Activated CD4-positive, alpha-beta T cell treated with anti-CD3 and anti-CD28 coated beads, Interleukin-2, amount 50 U/mL, for 24 hours (primary cell): ENCODE results near the gene VSTM2L.
"Not testable (repeated sequence)": the region's sequence is repeated elsewhere in the genome, so short reads cannot be mapped to it uniquely, and the experiment has no call there.

Source experiments
- DNase-seq, 2 donors: peaks; one replicate each; pipeline ENCODE4 v3.0.0-alpha.2; 2020; ENCODE audit warnings: low read depth in 1 of 2, low spot score in 1 of 2

Gene VSTM2L, protein sequence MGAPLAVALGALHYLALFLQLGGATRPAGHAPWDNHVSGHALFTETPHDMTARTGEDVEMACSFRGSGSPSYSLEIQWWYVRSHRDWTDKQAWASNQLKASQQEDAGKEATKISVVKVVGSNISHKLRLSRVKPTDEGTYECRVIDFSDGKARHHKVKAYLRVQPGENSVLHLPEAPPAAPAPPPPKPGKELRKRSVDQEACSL

DNA sequence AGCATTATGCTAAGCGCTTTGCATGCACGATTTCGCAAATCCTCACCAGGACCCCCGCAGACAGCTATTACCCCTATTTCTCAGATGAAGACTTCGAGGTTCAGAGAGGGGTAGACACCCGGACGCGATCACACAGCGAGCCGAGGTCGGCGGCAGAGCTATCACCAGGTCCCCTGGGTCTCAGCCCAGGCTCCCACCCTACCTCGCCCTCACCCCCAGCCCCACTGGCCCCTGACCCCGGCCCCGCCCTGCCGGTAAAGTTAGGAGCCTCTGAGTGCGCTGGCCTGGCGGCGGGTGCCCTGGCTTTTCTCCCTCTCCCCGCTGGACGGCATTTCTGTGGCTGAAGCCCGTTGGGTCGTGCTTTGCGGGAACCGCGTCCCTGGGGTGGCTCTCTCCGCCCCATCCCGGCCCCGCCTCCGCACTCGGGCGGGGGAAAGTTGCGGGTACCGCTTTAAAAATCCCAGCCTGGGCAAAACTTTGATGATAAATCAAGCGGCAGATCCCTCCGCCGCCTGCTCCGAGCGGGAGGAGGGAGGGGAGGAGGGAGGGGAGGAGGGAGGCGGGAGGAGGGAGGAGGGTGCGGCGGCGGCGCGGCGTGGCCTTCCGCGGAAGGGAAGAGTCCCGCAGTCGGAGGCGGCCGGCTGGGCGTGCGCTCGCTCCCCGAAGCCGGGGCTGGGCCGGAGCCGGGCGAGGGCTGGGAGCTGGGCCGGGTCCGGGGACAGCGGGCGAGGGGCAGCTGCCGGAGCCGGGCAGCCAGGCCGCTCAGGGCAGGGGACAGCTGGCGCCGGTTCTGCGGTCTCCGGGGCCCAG lies at the start of gene VSTM2L:
Gene VSTM2L (plus strand): TSS at position 624 of the 810 bp plus-strand sequence. CDS start 224 bp downstream, outside the sequence.
- DNase-seq: no peak

DNA sequence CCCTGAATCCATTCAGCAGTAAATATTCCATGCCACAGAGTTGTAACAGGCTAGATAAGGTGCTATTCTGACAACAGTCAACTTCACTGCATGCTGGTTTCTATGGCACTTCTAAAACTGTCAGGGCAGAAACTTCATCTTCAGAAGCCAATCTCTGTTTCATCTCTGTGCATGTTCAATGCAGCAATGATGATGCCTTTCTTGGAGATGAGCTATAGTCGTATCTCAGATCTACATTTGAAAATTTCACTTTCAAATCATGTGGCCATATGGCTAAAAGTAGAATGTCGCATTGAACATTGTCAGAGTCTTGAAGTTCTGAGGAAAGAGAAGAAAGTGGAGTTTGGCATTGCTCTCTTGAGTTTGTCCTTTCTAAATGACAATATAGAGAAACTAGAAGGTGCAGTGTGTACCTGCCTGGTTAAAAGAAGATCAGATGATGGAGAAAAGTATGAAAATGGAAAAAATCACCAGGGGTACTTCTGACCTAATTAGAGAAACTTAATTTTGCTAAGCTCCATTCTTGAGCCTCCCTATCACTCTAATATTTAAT lies 49.0 kb upstream of the VSTM2L start:
- DNase-seq: no peak

DNA sequence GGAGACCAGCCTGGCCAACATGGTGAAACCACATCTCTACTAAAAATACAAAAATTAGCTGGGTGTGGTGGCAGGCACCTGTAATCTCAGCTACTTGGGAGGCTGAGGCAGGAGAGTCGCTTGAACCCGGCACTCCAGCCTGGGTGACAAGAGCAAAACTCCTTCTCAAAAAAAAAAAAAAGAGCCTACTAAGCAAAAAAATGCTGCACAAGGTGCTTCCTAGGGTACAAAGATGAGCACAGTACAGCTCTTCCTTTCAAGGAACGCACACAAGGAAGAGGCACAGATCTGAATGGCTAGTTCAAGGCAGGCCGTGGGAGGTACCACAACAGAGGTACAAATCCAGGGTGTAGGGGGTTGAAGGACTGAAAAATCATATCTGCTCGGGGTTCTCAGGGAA lies 46.9 kb upstream of the VSTM2L start:
- not testable (repeated sequence) for DNase-seq

DNA sequence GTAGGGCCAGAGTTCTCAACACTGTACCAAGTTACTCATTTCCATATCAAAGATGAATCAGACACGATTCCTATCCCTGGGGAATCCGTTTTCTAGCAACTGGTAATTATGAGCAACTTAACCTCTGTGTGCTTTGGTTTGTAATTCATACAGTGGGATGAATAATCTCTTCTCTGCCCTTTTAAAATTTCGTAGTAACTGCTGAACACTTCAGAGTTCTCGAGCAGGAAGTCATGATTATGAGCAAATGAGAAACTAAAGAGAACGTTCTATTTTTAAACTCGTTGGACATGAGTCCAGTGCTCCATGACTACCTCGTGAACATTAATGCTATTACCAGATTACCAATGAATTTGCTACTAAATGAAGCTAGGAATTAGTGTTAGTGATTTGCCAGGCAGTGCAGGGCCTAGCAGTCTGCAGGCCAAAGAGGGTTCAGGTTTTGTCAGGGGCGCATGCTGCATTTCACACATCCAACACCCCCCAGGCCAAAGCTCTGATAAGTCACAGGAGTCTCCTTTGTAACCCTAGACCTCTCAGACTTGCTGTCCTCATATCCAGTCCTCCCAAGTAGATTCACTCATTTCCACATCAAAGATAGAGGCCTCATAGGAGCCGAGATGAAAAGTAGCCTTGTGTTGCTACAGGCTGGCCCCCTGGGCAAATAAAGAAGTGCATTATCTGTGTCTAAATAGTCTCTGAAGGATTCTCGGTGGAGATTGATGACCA lies 45.8 kb upstream of the VSTM2L start:
- no peak for DNase-seq

DNA sequence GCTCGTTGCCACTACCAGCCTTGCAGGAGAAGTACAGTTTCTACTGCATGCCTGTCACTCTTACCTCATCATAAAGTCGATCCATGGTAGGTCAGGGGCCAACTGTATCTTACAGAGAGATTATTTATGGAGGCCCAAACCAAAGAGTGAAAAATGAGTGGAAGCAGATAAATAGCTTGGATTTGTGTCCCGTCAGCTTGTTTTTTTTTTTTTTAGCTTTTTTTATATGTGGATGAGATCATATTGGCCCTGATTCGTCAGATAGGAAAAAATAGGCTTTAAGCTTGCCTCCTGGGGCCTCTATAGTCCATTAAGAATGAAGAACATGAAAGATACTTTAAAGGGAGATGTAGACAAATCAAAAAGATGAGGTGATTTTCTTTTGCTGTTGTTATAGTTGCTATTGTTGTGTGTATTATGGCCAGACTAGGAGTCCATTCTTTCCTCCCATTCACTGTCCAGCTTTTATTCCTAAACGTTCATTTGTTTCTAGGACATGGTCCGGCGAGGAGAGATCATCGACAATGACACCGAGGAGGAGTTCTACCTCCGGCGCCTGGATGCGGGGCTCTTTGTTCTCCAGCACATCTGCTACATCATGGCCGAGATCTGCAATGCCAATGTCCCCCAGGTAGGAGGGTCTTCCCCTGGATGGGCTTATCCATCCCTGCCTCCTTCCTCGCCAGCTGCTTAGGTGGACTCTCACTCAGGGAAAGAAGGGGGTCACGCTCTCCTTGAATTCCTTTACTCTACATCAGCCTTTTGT lies 43.3 kb upstream of the VSTM2L start:
- DNase-seq: no peak

DNA sequence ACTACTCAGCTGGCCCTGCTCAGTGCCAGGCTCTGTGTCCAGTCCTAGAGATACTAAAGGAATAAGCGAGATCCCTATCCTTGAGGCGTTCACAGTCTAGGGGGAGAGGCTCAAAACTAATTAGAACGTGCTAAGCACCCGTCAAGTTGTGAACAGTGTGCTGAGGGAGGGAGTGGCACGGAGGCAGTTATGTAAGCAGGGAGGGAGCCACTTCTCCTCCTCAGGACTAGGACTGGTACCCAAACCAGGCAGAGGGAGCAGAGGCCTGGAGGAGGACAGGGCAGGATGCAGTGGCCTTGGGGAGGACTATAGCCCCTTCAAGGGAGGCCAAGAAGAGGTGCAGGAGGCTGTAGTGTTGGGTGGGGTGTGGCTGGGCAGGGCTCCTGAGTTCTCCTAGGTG lies 39.6 kb upstream of the VSTM2L start:
- DNase-seq: no peak

DNA sequence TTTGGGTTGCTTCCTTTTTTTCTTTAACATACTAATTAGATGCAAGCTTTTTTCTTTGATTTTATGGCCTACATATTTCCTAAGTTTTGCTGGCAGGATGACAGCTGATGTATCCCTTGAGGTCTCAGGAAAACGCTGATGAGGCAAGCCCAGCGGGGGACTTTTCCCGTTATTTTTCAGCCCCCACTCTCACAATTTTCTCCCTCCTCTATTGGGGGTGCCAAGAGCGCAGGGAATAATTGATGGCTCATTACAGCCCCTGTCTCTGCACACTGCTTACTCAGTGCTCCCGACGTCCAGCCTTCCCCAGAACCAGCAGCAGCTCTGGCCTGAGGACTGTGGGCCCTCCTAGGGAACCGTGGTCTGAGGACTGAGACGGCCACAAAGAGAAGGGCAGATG lies 38.6 kb upstream of the VSTM2L start:
- DNase-seq: no peak

DNA sequence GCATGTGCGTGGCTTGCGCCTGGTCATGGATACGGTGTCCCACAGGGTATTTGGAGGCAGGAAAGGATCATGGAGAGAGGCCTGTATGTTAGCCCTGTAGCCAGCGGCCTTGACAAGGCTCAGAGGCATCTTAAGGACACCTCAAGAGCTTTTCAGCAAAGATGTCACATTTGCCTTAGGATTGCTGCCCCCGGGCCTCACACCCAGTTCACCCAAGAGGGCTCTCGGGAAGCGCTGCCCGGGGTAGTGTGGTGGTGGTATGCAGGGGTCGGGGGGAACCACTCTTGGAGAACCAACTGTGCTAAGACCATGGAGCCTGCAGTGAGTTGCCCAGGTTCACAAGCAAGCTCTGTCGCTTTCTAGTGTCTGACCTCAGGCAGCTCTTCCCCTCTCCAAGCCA lies 36.9 kb upstream of the VSTM2L start:
- no peak for DNase-seq

DNA sequence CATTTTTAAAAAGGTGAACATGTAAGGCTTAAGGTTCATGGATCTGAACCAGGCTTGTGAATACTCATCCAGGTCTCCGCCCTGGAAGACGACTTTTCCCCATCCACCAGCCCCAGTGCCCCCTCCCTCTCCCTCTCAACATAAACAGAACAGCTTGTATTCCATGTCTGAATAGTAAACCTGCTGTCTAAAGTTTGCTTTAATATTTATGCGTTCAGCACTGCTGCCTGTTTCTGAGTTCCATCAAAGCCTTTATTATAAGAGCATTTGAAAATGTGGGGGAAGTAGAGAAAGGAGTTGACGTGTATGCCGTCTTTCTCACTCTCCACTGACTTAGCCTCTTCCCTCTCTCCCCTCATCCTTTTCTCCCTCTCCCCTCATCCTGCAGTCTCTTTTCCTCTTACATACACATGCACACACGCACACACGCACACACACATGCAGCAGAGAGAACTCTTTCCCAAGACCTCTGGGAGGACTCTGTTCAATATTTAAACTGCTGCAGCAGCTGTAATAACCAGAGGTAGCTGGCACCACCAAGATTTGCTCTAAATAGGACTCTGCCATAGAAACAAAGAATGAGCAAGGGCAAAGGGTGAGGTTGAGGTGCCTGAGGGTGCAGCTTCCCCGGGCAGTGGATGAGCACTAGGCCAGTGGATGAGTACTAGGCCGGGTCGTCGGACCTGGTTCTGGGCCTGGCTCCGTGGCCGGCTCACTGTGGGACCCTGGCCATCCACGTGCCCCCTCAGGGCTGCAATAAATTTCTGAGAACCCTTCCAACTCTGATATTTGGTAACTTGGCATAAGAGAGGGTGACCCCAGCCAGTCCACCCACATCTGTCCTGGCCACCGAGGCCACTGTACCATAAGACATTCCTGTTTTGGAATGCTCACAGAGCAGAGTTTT lies 35.4 kb upstream of the VSTM2L start:
- DNase-seq: no peak

DNA sequence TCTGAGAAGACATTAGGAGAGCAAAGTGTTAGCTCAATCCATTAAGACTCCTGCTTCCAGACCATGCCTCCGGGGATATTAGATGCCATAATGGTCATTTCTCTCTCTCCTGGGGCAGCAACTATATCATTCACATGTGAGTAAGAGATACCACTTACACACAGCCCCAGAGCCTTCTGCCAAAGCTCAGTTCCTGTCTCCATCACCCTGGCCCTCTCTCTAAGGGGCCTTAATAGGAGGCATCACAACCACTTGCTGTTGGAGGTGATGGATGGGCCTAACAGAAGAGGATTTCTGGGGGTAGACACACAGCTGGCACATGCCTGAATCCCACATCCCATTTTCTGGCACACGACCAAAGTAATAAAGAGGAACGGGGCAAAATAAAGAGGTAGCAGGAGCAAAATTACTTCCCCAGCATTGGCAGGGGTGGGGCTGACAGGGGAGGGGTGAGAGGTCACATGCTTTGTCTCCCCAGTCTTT lies 34.0 kb upstream of the VSTM2L start:
- no peak for DNase-seq

DNA sequence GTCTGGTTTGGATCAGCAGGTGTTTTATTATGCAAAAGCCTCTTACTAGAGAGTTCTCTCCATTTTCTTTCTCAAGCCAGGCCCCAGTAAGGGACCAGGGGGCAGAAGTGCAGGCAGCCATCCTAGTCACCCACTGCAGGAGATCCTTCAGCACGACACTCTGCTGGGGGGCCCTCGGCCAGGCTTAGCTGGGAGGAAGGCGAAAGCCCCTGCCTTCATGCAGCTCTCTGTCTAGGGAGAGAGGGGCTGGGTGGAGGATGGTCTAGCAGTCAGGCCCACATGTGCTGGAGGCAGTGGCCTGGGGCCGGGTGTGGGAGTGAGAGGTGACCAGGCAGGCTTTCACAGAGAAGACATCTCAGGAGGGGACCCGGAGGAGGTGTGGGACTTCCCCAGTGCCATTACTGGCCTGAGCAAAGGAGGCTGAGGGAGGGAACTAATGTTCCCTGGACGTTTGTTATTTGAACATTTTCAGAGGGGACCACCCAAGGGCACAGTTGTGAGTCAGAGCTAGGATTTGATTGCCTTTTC lies 33.5 kb upstream of the VSTM2L start:
- no peak for DNase-seq

DNA sequence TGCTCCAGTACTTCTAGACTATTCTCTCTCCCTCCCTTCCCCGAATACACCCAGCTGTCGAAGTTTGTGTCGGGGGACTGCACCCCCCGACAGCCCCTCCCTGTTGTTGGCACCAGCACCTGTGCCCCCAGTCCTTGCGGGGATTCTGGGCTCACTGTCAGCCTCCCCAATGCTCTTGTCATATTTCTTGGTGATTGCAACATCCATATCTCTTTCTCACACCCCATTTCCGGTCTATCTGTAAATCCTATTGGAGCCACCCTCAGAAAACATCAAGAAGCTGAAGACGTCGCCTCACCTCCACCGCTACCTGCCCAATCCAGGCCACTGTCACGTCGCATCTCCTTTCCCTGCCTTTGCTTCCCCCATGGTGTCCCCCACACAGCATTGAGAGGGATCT lies 32.6 kb upstream of the VSTM2L start:
- DNase-seq: no peak

DNA sequence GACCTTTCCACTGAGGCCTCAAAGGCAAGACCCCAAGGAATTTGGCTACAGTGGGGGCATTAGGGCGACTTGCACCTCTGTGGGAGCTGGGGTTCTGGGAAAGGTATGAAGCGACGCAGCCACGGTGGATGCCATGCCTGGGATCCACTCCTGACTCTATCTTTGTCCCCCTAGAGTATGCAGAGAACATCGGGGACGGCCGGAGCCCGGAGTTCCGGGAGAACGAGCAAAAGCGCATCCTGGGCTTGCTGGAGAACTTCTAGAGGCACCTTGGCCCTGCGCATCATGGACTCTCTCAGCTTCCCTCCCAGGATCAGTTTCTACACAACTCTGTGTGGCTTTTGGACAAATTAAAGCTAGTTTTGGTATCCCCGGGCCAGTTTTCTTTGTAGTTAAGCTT lies 31.2 kb upstream of the VSTM2L start:
- no peak for DNase-seq

DNA sequence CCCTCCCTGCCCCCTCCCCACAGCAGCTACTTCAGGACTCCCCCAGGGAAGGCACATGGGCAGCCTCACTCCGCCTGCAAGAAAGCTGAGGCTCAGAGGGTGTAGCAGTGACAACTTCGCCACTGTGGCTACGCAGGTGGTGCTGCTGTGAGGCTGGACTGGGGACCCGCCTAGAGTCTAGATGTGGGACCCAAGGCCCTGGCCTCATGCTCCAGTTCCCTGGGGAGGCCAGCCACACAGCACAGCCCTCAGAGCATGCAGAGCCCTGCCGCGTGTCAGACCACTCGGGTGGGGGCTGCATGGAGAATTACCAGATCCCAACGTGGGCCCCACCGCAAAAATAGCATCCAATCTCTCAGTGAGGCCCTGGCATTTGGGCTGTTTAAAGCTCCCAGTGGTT lies 30.8 kb upstream of the VSTM2L start:
- no peak for DNase-seq

DNA sequence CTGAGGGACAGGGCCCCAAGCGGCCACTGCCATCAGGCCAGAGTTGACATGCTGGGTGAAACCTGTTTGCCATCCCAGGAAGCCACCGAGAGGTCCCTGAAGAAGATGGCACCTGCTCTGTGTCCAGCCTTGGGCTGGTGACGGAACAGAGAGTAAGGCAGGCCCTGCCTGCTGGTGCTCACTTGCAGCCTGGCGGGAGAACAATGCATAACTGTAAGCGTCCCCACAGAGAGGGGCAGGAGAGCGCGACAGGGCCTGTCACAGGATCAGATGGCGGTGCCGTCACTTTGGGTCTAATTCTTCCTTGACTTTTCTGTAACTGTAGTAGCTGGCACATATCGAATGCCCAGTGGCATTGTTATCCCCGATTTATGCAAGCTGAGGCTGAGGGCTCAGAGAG lies 29.0 kb upstream of the VSTM2L start:
- DNase-seq: no peak

DNA sequence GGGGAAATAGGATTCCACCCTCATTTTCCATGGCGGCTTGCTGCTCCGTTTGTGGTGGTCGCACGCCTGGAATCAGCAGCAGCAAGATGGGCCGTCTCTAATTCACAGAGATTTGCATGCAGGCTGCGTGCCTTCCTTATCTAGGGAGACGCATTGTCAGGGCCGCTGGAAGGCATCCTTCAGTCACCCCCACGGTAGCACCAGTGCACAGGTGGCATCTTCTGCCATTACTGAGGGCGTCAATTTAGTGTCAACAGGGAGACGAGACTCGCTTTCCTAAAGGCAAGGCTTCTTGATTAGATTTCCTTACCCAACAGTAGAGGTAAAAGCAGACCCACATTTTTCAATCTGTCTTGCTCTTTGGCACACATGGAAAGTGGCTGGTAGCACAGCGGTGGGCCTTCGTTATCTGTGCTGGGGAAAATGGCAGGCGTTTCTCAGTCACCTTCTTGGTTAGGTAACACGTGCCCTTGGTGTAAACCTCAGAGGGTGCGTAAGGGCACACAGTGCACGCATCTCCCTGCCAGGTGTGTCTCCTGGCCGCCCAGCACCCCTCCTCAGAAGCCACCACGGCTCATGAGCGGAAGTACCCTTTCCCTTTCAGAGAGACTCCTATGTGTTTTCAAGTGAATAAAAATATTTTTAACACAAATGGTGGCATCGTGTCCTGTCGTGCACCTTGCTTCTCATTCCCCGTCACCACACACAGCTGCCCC lies 27.3 kb upstream of the VSTM2L start:
- DNase-seq: no peak

DNA sequence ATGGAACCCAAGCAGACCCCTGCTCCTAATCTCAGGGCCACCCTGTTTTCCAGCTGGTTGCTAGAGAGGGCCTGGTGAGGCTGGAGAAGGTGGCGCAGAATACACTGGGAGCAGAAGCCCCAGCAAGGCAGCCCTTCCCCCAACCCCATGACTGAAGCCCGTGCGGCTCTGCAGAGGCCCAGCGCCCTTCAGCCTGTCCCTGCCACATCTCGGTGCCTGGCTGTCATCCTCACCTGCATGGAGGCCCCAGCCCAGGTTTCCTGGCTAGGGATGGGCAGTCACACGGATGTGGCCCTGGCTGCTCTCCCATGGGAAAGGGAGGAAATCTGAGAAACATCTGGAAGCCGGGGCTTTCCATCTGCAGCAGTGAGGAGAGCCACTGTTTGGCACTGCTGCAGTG lies 26.1 kb upstream of the VSTM2L start:
- DNase-seq: no peak

DNA sequence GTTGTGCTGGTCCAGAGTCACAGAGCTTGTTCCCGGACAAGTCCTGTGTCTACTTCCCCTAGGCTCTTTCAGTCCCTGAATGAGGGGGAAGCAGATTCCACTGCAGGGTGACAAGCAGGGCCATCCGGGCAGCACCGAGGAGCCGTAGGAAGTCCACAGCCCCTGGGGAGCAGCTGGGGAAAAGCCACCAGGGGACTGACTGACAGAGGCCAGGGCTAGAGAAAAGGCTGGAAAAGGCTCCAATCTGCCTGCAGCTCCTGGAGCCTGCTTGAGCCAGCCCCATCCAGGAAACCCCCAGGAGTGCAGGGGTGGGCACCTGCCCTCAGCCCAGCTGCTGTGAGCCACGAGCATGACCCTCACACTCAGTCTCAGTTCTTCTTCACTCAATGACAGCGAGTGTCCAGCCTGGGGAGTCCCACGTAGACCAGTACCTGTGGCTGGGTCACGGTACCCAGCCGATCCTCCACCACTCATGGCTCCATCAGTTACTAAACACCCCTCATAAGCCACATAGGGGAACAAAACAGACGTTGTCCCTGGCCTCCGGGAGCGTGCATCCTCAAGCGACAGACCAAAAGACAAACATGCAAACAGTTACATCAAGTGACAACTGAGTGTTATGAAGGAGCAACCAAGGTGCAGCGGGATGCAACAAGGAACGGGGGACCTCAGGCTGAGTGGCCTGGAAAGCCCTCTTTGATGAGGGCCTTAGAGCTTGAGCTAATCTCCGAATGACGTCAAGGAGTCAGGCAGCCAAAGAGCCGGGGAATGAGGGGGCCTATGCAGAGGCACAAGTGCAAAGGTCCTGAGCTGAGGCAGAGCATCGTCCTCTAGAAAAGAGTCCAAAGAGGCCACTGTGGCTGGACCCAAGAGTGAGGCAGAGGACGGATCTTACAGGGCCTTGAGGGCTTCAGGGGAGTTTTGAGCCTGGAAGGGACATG lies 24.8 kb upstream of the VSTM2L start:
- no peak for DNase-seq
